ENCODE measurements around the gene SORCS3. TPM values are rescaled to one million over a fixed set of nuclear protein-coding genes. Genes with fewer than 3 reads are reported as not detected.

Gene SORCS3
- polyA plus RNA-seq, 3 donors: not detected

GRCh38 chr10:104980368-104980767 lies 339.3 kb downstream of the SORCS3 start:
- no peak for DNase-seq
- H3K27ac Mint-ChIP-seq: no peak overlapping the region
- no peak overlapping the region for H3K4me3 ChIP-seq (replicated peaks in 1 of 3; ENCODE audit: low read depth in 2 of 3, low read length in 3 of 3)

GRCh38 chr10:104981995-104982394 lies 340.9 kb downstream of the SORCS3 start:
- no peak overlapping the region for H3K9ac ChIP-seq (ENCODE audit: insufficient read depth, low read length, poor library complexity, severe bottlenecking)
- no peak overlapping the region for H3K27ac ChIP-seq (ENCODE audit: low read depth in 1 of 2, low read length in 2 of 2)
- no peak overlapping the region for H3K4me2 ChIP-seq (replicated peaks; ENCODE audit: extremely low read depth, low read length, poor library complexity, severe bottlenecking)
- 92% methylated on average over 4 of the region's 4 CpGs for whole genome bisulfite sequencing (ENCODE audit: insufficient coverage)
- no peaks in the 10 kb centered on the region for H3K4me1 ChIP-seq (ENCODE audit: control insufficient read depth in 1 of 2, insufficient read depth in 2 of 2, low read length in 2 of 2)
- no peak for TF ChIP-seq CTCF (IDR thresholded peaks at IDR 0.05)
- no peak overlapping the region for H3K4me3 ChIP-seq (replicated peaks in 1 of 3; ENCODE audit: low read depth in 2 of 3, low read length in 3 of 3)
- H3K9me3 ChIP-seq (replicated peaks in 1 of 2; ENCODE audit: control insufficient read depth in 1 of 2, insufficient read depth in 1 of 2, low read length in 2 of 2): peaks cover 0 to 2% of the 10 kb centered on the region in 2 donors
- no peaks in the 10 kb centered on the region for H3K36me3 ChIP-seq (replicated peaks in 1 of 2; ENCODE audit: control insufficient read depth in 1 of 2, insufficient read depth in 2 of 2, low read length in 2 of 2)
- no peaks in the 10 kb centered on the region for H3K79me2 ChIP-seq (ENCODE audit: insufficient read depth, low read length)
- DNase-seq: no peak
- Mint-ChIP-seq H3K4me3 (no peak overlapping the region), H3K36me3 (no peaks in the 10 kb centered on the region), H3K9me3 (peaks cover 0 to 4% (median 0%) of the 10 kb centered on the region in 7 donors), H3K4me1 (no peaks in the 10 kb centered on the region), H3K27ac (no peak overlapping the region), H3K27me3 (ENCODE audit: low read depth in 3 of 3) (no peaks in the 10 kb centered on the region)
- H4K20me1 ChIP-seq (ENCODE audit: insufficient read depth, low read length): no peaks in the 10 kb centered on the region
- H2AFZ ChIP-seq (ENCODE audit: insufficient read depth, low read depth, low read length, poor library complexity, severe bottlenecking): no peak overlapping the region
- no peaks in the 10 kb centered on the region for H3K27me3 ChIP-seq (ENCODE audit: control insufficient read depth in 2 of 2, insufficient read depth in 2 of 2, low read length in 2 of 2)
- intact Hi-C loops (cut with micrococcal nuclease): no loop called here

More at GRCh38 chr10:104980368-104980767, 339.3 kb downstream of the SORCS3 start:
- no peaks in the 10 kb centered on the region for H3K36me3 Mint-ChIP-seq
- WGBS (ENCODE audit: insufficient coverage): no CpG with 5 or more reads among the region's 2 CpGs
- Histone ChIP-seq H3K9me3 (replicated peaks in 1 of 2; ENCODE audit: control insufficient read depth in 1 of 2, insufficient read depth in 1 of 2, low read length in 2 of 2) (peaks cover 0 to 2% of the 10 kb centered on the region in 2 donors), H4K20me1 (ENCODE audit: insufficient read depth, low read length) (no peaks in the 10 kb centered on the region), H3K9ac (ENCODE audit: insufficient read depth, low read length, poor library complexity, severe bottlenecking) (no peak overlapping the region), H3K4me2 (replicated peaks; ENCODE audit: extremely low read depth, low read length, poor library complexity, severe bottlenecking) (no peak overlapping the region), H3K27me3 (ENCODE audit: control insufficient read depth in 2 of 2, insufficient read depth in 2 of 2, low read length in 2 of 2) (no peaks in the 10 kb centered on the region), H3K36me3 (replicated peaks in 1 of 2; ENCODE audit: control insufficient read depth in 1 of 2, insufficient read depth in 2 of 2, low read length in 2 of 2) (no peaks in the 10 kb centered on the region), H2AFZ (ENCODE audit: insufficient read depth, low read depth, low read length, poor library complexity, severe bottlenecking) (no peak overlapping the region), H3K27ac (ENCODE audit: low read depth in 1 of 2, low read length in 2 of 2) (no peak overlapping the region), H3K4me1 (ENCODE audit: control insufficient read depth in 1 of 2, insufficient read depth in 2 of 2, low read length in 2 of 2) (no peaks in the 10 kb centered on the region), H3K79me2 (ENCODE audit: insufficient read depth, low read length) (no peaks in the 10 kb centered on the region)
- no peak for TF ChIP-seq CTCF (IDR thresholded peaks at IDR 0.05)
- H3K9me3 Mint-ChIP-seq: peaks cover 0 to 3% (median 0%) of the 10 kb centered on the region in 7 donors
- intact Hi-C loops (cut with micrococcal nuclease): no loop called here
- H3K27me3 Mint-ChIP-seq (ENCODE audit: low read depth in 3 of 3): no peaks in the 10 kb centered on the region
- no peaks in the 10 kb centered on the region for H3K4me1 Mint-ChIP-seq
- no peak overlapping the region for H3K4me3 Mint-ChIP-seq
